Measurements from ENCODE around the gene B3GAT1.

GRCh38 chr11:134441281-134441680, 29.2 kb upstream of the B3GAT1 start:
- TF ChIP-seq POLR2A (IDR thresholded peaks at IDR 0.05) (no peak), CTCF (IDR thresholded peaks at IDR 0.05) (no peak)

All from lower leg skin (tissue), 3 donors.